NOMO-1 (cell line): Measurements from ENCODE around the gene TSPYL6.

ENCODE experiments used
- DNase-seq, 2 experiments: peaks; one replicate each; lab custom pipeline; 2025; ENCODE audit not compliant: unreplicated experiment in 2 of 2; lab: John Stamatoyannopoulos, UW

Gene TSPYL6

DNA sequence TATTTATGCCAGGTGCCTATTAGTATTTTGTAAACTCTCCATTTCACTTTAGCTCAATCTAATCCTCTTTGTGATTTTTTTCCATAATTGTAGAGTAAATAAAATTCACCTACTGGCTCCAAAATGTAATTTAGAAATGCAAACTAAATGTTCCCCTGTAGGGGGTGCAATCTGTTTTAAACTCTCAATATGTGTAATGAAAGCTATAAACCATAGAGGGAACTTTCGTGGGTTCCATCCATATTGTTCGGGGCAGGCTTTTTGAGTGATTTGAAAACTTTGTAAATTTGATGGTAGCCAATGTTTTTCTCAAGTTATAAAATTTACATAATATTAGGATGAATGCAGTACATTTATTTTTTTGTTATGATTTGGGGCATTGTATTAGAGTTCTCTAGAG, 49.4 kb downstream of the TSPYL6 start:
- DNase-seq = no peak

DNA sequence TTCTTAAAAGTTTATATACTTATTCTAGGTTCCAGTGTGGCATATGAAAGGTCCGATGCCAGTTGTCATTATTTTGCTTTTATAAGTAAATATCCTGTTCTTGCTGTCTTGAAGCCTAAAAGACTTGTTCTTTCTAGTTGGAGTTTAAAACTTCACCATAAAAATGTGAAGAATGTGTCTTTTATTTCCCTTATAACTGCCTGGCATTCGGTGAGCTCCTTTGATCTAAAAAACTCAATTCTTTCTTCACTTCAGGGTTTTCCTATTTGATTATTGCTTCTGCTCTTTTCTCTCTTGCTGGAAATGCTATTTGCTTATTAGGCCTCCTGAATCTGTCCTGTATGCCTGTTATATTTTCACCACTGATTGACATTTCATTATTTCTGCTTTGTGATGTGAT, 51.6 kb downstream of the TSPYL6 start:
- DNase-seq = no peak
